GM18498 (cell line): Measurements from ENCODE around the gene LRRC52.

Experiments
- ATAC-seq: cut with Tn5 transposase; IDR thresholded peaks from one replicate; pipeline ENCODE4 v1.9.1; 2021; ENCODE audit warnings: mild to moderate bottlenecking, moderate library complexity; ENCODE audit not compliant: unreplicated experiment

Gene LRRC52, protein sequence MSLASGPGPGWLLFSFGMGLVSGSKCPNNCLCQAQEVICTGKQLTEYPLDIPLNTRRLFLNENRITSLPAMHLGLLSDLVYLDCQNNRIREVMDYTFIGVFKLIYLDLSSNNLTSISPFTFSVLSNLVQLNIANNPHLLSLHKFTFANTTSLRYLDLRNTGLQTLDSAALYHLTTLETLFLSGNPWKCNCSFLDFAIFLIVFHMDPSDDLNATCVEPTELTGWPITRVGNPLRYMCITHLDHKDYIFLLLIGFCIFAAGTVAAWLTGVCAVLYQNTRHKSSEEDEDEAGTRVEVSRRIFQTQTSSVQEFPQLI

DNA sequence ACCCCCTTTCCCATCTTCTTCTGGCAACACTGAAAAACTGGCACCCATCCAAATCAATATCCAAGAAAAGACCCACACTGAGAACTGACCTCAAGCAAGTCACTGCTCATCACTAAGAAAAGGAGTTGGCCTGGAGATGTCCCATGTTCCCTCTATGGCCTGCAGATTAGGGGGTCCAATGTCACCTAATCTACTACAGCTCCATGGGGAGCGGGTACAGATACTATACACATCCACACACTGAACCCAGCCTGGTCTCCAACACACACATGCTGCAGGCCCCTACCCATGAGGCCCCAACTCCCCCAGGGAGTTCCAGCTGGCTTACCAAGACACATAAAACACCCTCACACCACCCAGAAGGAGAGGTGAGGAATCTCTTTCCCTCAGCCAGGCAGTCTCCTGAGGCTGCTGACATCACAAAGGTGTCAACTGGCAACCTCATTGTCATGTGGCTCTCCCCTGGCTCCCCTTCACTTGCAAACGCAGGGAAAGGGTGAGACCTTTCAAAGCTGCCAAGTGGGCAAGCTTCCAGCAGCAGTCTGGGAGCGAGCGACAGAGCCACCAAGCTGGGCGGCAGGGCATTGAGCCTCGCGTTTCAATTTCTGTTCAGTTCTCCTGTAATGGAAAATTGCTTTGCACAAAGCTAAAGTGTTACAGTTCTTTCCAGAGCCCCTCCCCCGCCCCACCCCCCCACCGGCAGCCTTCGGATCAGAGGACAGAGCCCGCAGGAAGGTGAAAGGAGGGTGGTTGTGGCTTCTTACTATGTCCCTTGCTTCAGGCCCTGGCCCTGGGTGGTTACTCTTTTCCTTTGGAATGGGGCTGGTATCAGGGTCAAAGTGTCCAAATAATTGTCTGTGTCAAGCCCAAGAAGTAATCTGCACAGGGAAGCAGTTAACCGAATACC is at the start of gene LRRC52:
Gene LRRC52, plus strand, starts transcription at position 469 of the 907 bp plus-strand sequence. Its CDS starts 297 bp downstream, at position 766.
- no peak for ATAC-seq

DNA sequence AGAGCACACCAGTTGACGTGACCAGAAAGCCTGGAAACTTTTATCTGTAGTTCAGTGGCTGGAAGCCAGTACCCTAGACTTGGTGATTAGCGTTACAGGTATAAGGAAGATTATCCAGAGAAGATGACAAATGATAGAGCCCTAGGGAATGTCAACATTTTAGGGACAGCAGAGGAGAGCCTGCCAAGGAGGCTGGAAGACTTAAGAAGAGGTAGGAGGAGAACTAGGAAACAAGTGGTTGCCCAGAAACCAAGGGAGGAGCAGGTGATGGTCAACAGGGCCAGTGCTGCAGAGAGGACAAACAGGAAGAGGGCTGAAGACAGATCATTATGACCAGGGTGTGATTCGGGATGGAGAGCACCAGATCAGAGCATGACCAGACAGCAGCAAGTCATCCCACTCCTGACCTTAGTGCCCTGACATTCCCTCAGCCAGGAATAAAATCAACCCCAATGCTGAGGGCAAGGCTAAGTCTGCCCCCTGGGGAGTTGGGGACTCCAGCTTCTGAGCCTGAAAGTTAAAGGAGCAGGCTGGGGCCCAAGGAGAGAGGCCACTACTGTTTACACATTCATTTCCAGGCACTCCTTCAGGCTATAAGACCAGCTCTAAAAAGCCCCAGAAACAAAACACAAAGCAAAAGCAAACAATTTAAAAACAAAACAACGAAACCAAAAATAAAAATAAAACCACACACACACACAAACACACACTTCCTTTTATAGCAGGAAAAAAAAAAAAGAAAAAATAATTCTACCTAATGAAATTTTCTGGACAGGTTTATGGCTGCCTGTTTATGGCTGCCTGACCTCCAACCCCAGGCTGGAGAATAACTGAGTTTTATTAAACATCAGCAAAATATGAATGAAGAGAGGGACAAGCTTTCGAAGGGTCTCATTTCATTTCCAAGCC is 48.6 kb upstream of the LRRC52 start:
- ATAC-seq, result no peak

DNA sequence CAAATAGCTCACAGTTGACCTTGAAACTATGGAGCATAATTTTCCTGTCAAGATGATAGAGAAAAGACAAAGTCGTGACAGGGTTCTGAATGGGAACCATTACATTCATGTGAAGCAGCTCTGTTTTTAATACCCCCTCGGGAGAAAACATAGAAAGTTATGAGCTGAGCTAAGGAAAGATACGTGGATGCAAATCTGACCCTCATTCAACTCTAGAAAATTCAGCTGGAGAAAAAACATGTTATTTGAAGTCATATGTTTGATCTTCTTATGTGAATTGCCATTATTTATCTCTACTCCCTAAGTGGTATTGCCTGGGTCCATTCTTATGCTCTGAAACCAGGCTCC is 48.0 kb upstream of the LRRC52 start:
- ATAC-seq, result no peak

DNA sequence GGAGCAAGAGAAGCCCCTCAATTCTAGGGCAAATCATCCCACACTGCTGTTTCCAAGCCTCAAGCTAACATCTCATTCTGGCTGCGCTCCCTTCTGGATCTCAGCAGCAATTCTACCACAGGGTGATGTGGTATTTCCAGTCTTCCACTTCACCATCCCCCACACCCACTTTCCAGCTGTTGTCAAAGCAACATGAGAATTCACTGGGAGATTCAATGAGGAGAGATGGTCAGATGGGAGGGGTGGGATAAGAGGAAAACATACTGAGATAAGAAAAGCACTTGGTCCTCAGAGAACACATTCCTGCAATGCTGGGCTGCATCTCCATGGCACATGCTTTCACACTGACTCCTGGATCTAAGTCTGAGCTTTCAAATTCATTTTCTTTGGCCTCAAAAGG is 47.3 kb upstream of the LRRC52 start:
- no peak for ATAC-seq

DNA sequence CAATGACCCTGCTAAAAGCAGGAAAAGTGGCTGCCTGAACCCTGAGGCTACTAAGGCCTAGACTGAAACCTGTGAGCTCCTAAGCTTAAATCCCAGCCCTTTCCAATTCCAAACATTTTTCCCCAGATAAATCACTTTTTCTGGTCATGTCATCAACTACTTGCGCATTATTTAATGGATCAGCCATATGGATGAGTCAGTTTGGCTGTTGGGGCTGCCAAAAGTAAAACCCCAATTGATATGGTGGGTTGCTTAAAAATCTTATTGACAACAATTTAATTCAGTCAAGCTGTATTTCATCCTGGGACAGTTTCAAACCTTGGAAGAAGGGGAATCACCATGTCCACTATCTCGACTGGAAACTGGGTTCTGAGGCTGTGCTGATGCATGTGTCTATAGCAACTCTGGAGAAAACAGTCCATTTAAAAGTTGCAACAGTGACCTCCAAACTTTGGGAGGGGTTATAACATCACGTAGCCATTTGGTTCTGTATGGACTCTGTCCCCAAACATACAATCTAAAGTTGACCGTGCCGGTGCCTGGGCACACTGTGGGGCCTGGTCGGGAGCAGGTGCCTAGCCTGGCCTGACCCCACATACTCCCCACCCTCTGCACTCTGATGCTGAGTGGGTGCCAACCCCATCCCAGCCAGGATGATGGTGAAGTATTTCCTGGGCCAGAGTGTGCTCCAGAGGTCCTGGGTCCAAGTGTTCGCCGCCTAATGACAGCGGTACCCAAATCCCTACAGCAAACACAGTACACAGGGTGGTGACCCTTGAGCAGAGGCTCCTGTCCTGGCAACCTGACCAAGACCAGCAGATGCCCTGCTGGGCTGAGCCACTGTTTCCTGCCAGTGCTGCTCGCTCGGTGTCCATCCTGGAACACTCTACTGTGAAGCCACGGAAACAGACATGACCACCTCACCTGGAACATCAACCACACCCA is 46.5 kb upstream of the LRRC52 start:
- no peak for ATAC-seq

DNA sequence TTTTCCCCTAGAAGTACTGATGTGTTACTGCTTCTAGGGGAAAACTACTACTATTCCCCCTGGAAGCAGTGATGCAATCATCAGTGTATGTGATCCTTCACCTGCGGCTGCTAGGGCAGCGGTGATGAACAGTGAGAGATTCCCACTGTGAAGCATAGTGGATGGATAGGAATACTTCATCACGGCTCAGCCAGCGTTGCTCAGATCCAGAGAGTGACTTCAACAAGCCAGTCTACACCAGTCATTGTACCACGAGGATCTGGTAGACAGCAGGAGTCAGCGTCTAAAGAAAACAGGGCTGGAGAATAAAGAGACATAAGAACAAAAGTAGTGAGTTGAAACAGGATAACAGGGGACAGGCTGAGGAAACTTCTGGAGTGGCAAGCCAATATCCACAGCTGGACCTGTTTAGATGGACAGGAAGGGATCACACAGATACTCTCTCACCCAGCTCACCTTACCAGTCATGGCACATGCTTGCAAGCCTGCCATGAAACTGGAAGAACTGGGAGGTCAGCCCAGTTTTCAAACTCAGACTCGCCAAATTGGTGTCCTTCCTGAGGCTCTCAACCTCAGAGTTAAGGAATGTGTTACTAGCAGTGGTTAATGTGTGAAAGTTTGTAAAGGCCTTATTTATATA is 42.4 kb upstream of the LRRC52 start:
- no peak for ATAC-seq

DNA sequence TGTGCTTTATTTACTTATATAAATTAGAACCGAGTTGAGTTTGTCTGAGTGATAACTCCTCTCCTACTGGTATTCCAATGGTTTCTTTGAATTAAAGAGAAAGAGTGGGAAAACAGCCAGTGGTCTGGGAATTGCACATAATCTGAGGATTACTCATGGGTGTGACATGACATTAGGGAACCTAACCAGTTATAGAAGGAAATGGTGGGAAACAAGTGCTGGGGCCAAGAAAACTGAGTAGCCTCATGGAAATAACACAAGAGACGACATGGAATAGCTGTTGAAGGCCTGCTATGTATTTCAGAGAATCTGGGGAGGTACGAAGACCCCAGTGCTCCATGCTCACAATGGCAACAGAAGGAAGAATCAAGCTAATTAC is 41.8 kb upstream of the LRRC52 start:
- no peak for ATAC-seq

DNA sequence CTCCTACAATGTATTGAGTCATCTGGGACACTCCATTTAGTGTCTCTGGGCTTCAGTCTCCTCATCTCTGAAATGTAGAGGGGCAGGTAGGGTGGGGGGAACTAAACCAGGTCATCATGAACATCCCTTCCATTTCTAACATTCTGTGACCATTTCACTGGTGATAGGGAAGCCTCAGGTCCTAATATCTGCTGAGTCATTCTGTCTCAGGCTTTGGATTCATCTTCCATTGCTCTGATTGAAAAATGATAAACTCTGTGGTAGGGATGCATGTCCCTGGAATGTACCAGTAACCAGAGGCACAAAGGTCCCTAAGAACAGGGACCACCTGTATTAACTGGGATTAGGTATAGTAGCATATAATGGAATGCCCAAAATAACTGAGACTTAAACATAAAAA is 36.2 kb upstream of the LRRC52 start:
- no peak for ATAC-seq

DNA sequence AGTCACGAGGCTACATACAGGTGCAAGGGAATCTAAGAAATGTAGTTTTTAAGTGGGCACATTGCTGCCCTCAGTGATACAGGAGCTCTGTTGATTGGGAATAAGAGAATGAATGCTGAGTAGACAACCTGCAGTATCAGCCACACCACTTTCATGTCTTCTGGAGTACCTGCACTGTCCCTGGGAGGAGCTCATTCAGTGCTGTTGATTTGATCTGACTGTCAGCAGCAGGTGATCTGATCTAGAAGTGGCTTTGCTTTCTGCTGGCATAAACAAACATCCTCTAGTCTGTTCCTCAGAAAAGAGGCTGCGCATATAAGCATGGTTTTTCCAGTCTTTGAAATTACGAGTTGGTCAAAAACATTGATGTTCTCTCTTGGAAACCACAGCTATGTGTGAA is 35.5 kb upstream of the LRRC52 start:
- ATAC-seq, result no peak

DNA sequence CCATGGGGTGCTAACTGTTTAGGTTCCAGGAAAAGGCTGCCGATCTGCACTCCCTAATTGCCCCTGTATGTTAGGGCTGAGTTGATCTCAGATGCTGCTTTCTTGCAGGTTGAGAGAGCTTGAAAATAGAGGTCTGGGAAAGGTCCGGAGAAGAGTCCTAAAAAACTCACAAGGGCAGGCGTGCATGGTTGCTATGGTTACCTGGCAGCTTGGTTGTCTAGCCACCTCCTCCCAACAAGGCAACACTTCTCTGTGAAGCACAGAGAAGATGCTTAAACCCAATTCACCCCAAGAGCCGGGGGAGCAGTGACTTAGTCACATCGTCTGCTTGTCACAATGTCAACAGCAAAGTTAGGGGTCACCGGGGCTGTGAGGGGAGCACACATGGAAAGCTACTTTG is 31.0 kb upstream of the LRRC52 start:
- no peak for ATAC-seq

DNA sequence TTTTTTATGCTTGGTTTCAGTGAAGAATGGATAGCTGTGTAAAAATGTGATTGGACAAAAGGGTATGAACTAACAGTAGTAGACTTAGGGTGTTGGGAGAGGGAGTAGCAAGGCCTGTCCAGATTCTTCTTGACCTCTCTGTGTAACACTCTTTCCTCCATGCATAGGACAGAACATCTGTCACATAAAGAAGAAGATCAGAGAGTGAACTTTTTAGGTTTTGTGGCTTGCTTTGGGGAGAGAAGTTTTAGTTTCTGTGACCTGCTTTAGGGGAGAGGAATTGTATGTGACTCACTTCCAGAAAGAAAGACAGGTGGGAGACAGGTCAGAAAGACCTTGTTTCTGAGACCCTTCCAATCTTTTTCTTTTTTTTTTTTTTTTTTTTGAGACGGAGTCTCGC is 27.3 kb upstream of the LRRC52 start:
- no peak for ATAC-seq

DNA sequence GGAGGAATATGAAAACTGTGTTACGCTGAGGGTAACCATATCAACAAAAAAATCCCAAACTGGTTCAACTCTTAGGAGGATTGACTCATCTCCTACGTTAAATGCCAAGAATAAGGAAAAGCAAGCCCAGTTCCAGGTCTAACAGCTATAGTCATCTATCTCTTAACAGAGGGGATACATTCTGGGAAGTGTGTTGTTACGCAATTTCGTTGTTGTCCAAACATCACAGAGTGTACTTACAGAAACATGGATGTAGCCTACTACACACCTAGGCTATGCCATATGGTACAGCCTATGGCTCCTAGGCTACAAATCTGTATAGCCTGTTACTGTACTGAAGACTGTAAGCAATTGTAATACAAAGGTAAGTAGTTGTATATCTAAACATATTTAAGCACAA is 23.2 kb upstream of the LRRC52 start:
- no peak for ATAC-seq

DNA sequence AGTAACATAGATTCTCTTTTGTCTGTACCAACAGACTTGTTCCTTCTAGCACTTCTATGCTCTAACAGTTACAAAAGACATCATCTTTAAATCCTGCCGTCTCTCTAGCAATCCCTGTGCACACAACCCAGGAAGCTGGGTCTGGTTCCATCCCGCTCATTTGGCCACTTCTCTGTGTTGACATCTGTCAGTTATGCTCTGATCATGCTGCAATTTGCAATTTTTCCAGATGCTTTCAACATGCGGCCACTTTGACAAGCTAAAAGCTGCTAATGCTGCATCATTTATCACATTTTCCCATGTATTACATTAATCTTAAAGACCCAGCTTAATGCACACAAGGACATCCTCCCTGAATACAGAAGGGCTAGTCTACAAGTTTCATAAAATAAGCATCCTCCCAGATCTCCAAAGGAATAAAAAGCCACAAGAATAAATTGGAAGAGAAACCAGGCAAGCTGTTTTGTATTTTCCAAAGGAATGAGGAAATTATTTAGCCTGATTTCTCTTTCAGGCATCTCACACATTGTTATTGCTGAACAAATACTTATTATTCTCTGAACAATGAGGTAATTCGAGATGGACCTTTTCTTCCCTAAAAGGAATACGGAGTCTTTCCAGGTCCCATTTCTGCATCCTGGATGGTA is 19.0 kb upstream of the LRRC52 start:
- ATAC-seq, result no peak

DNA sequence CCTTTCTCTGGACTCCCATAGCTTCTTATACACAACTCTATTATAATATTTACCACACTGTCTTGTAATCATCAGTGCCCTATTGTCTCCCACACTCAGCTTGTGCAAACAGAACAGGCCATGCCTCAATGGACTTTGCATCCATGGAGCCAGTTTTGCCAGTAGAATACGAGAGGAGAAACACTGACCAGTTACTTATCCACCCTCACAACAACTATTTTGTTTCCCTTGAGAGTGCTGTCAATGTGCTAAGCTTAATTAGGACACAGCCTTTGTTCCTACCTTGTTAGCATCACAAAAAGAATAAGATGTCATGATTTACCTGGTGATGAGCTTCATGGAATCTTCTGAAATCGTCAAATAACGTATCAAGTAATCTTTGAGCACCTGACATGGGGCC is 18.1 kb upstream of the LRRC52 start:
- ATAC-seq, result no peak

DNA sequence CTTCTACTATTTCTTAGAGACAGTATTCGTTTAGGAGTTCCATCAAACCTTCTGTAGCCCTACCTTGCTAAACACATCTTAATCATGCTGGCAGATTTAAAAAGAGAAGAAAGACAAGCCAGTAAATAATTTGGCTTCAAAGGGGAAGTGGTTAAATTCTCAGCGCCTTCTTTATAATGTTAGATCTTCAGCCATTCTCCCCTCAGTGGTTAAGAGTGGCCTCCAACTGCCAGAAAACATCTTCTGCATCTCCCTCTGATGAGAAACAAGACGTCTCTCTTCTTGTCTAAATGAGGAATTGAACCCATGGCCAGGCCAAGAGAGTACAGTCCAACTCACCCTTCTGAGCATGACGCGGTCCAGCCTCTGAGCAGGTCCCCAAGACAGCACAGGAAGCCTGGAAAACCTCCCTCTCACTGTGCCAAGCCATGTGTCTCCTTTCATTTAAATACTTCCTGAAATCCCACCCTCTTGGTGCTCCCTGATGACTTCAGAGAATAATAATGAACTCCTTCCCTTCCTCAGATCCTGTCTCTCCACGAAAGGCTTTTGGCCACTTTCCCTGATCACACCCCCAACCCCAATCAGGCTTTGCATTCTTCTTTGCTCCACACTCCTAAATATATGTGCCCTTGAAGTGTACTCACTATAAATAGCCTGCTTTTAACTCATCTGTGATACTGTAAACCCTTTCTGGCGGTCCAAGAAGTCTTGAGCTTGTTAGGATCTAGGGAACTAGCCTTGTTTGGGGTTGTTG is 16.4 kb upstream of the LRRC52 start:
- ATAC-seq, result no peak

DNA sequence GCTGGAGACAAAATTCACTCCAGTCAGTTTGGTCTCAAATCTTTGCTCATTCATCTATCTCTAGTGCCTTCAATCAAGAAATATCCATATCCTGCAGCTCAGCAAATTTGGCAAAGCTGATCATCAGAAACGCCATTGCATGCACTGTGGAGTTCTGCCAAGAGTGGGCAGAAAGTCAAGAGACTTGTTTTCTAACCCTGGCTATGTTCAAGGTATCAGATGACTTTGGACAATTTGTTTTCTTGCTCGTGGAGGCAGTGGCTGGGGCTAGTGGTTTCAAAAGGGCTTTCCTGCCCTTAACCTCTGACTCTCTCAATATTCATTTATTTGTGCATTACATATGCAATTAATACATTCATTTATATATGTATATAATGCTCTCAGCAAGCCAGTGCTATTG is 12.8 kb upstream of the LRRC52 start:
- no peak for ATAC-seq

DNA sequence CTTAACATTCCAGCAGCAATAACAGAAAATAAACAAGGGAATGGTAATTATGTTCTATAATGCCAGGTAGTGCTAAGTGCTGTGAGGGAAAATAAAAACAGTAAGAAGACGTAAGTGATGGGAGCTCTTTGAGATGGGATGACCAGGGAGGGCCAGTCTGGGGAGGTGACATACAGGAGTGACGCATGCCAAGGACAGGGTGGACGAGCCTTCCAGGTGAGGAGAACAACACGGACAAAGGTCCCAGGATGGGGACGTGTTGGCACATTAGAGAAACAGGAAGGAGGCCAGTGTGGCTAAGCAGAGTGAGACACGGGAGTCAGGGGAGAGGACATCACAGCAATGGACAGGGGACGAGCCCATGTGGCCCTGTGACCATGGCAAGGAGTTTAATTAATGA is 11.7 kb upstream of the LRRC52 start:
- ATAC-seq, result no peak

DNA sequence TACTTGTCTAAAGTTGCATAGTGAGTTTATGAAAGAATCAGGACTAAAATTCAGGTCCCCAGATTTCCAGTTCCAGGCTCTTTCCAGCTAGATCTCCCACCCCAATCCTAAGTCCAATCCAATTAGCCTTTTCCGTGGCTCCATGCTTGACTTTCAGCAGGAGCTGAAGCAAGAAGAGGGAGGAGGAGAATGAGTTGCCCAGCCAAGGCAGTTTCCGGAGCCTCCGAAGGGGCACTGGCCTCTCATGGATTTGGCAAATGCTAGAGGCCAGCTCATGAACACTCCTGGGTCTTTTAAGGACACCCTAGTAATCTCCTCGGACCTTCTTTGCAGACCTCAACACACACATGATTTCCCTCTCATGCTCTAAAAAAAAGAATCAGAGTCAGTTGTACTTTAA is 10.5 kb upstream of the LRRC52 start:
- ATAC-seq, result no peak

DNA sequence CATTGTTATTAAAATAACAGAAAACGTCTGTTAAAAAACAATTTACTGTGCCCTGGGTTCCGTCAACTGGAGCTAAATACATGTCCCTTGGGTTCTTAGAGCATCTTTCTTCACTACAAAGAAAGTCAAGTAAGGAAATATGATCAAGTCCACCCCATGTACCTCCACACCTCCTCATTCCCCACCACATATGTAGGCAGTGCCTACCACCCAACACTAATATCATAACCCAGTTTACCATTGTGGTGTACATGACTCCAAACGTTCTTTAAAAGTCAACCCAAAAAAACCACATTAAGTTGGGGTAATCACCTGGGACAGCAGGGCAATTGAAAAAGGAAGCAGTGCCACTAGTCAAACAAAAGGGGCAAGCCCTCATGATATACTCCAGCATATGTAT is 7.8 kb upstream of the LRRC52 start:
- no peak for ATAC-seq
